GM19324 (cell line): ENCODE results near the gene EXTL1.

ENCODE experiments used
- ATAC-seq: cut with Tn5 transposase; IDR thresholded peaks from one replicate; pipeline ENCODE4 v1.9.1; 2021; ENCODE audit warnings: mild to moderate bottlenecking, moderate library complexity; ENCODE audit not compliant: unreplicated experiment, low FRiP score

The EXTL1 gene

GRCh38 chr1:25996966-25997827, 24.4 kb upstream of the EXTL1 start:
- ATAC-seq: peak; percentile 9

- peak; percentile 95 for ATAC-seq
Observed at GRCh38 chr1:25997828-25998761, 23.5 kb upstream of the EXTL1 start, which contains the start of gene PAFAH2. Gene PAFAH2, minus strand, starts transcription at chr1:25998063. Its CDS starts 7,247 bp downstream, at chr1:25990816.

- ATAC-seq: no peak
Observed at GRCh38 chr1:25999041-25999800, 22.4 kb upstream of the EXTL1 start.

GRCh38 chr1:26003262-26003661, 18.3 kb upstream of the EXTL1 start:
- no peak for ATAC-seq

- ATAC-seq: no peak
Observed at GRCh38 chr1:26003756-26004155, 17.8 kb upstream of the EXTL1 start.

DNA sequence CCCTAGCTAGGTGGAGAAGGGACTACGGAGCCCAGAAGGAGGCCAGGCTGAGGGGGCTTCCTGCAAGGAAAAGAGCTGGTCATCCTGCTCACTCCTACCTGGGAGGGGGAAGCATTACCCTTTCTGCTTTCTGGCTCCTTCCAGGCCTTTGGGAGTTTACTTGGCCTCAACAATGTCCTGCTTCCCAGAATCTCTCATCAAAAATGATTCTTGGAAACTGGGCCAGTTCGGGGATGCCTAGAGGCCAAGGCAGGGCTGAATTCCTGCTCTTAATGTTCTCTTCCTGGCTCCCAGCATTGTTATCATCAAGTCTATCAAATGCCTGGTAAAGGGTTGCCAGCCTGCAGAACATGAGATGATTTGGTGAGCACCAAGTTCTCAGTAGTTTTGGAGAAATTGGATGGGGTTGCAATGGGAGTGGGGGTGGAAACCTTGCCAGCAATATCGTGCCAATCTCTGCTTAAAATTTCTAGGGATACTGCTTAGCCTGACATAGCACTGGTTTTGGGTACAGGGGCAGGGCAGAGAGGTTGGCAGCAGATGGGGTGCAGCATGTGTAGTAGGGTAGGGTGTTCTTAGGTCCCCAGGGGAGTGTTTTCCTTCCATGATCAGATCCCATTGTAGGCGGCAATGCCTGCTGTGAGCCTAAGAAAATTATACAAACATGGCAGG, 16.0 kb upstream of the EXTL1 start:
- no peak for ATAC-seq

DNA sequence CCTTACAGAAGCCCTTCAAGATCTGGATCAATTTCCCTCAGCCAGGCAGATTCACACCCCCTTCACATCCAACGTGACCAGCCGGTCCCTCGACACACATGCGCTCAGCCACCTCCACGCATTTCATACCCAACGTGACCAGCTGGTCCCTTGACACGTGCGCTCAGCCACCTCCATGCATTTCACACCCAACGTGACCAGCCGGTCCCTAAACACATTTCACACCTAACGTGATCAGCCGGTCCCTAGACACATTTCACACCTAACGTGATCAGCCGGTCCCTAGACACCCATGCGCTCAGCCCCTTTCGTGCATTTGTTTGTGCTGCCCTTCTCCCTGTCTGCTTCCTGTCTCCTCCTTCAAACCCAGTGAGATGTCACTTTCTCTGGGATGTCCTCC, 14.9 kb upstream of the EXTL1 start:
- no peak for ATAC-seq

DNA sequence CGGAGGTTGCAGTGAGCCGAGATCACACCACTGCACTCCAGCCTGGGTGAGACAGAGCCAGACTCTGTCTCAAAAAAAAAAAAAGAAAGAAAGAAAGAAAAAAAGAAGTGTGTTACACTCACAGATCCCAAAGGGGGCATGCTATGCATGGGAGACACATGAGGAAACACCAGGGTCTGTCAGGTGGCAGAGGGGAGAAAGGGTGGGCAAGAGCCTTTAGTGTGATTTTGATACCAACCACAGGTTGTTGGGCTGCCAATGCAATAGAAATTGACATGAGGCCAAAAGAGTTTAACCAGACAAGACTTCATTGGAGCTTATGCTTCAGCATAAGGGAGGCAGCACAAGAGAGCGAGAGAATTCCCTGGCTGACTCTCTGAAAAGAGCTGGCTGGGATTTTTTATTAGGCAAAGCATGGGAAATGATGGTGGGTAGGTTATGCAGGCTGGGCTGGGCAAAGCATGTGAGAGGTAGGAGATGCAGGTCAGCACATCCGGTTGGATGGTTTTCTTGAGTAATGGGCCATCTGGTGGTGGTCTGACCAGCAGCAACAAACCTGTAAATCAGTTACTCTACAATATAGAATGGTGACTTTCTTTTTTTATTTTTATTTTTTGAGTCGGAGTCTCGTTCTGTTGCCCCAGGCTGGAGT, 11.7 kb upstream of the EXTL1 start:
- no peak for ATAC-seq

- ATAC-seq: no peak
Observed at GRCh38 chr1:26010825-26011224, 10.8 kb upstream of the EXTL1 start.

DNA sequence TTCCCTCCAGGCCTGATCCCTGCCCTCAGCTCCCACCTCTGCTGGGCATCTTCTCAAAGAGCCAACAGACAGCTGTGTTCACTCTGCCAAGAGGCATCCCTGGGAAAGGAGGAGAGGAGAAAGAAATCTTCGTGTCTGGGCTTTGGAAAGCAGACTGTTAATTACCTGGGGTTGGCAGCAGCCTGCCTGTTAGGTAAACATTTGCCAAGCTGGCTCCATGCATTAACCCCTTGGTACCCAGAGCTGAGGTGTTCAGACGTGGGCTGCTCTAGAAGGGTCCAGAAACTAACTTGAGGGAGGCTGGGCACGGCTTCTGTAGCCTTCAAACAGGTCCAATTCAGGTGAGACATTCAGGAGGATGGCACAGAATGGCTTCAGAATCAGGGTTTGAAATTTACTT, 8.7 kb upstream of the EXTL1 start:
- ATAC-seq: no peak

GRCh38 chr1:26014179-26014578, 7.4 kb upstream of the EXTL1 start:
- ATAC-seq: no peak

- no peak for ATAC-seq
Observed at GRCh38 chr1:26015358-26015757, 6.2 kb upstream of the EXTL1 start.

DNA sequence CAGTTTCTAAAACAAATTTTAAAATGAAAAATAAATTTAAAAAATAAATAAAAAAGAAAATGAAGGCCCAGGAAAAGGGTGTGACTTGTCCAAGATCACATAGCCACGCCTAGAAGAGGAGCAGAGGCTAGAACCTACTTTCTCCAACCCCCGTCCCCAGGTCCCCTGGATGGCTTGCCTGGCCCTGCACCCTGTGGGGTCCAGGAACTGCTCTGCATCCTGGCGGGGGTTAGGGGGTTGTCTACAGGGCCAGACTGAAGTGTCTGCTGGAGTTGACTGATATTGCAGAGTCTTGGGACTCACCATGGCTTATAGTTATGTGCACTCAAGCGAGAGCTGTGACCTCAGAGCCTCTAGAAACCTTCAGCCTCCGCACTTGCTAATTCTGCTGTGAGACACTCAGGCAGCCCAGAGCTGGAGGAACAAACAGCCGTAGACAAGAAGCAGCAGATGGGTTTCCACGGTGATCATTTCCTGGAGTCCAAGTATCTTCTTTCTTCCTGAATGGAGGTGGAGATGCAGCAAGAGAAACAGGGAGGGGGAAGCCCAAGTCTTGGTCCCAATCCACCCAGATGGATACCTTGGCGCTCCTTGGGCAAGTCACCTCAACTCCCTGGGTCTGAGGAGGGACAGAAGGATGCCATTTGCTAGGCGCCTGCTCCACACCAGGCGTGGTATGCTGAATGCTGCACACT, 5.2 kb upstream of the EXTL1 start:
- ATAC-seq: no peak

GRCh38 chr1:26016953-26017545, 4.5 kb upstream of the EXTL1 start:
- ATAC-seq: no peak

GRCh38 chr1:26017606-26018005, 4.0 kb upstream of the EXTL1 start:
- no peak for ATAC-seq

- no peak for ATAC-seq
Observed at GRCh38 chr1:26019641-26020315, 1.8 kb upstream of the EXTL1 start.

- ATAC-seq: no peak
Observed at GRCh38 chr1:26020330-26020768, 1.2 kb upstream of the EXTL1 start.
